ENCODE measurements around the gene NHLH2. TPM values are rescaled to one million over a fixed set of nuclear protein-coding genes. Genes with fewer than 3 reads are reported as not detected.

The NHLH2 gene
- total RNA-seq, 4 donors from 2014 or later = not detected

- no peak for TF ChIP-seq CTCF (IDR thresholded peaks at IDR 0.05; ENCODE audit: low read depth)
Measured at GRCh38 chr1:115838431-115839028, 2.4 kb downstream of the NHLH2 start.

- TF ChIP-seq CTCF (IDR thresholded peaks at IDR 0.05; ENCODE audit: low read depth) = no peak
Measured at GRCh38 chr1:115837740-115838421, 3.0 kb downstream of the NHLH2 start.

GRCh38 chr1:115837341-115837739, 3.6 kb downstream of the NHLH2 start:
- no peak for TF ChIP-seq CTCF (IDR thresholded peaks at IDR 0.05; ENCODE audit: low read depth)

- no peak for TF ChIP-seq CTCF (IDR thresholded peaks at IDR 0.05; ENCODE audit: low read depth)
Measured at GRCh38 chr1:115833856-115834255, 7.1 kb downstream of the NHLH2 start.

- TF ChIP-seq CTCF (IDR thresholded peaks at IDR 0.05; ENCODE audit: low read depth) = no peak
Measured at GRCh38 chr1:115832651-115833050, 8.3 kb downstream of the NHLH2 start.

GRCh38 chr1:115830963-115831362, 10.0 kb downstream of the NHLH2 start:
- TF ChIP-seq CTCF (IDR thresholded peaks at IDR 0.05; ENCODE audit: low read depth) = no peak

GRCh38 chr1:115829947-115830346, 11.0 kb downstream of the NHLH2 start:
- no peak for TF ChIP-seq CTCF (IDR thresholded peaks at IDR 0.05; ENCODE audit: low read depth)

All from subcutaneous adipose tissue (tissue), 4 donors.